Measurements from ENCODE around the gene UBE2E2. TPM values are rescaled to one million over a fixed set of nuclear protein-coding genes. Genes with fewer than 3 reads are reported as not detected.

Gene UBE2E2
- polyA plus RNA-seq, 1 donor (not counting 4 experiments of a cell fraction or from before 2014, with no cell fraction given) = 63.2 TPM

- no peak for FAIRE-seq
Observed at GRCh38 chr3:23576379-23576959, 373.3 kb downstream of the UBE2E2 start.

GRCh38 chr3:23580096-23580713 lies 377.1 kb downstream of the UBE2E2 start:
- H3K36me3 ChIP-seq (ENCODE audit: control insufficient read depth in 2 of 2, extremely low read depth in 1 of 2, insufficient read depth in 2 of 2, low read length in 2 of 2) = no peaks in the 10 kb centered on the region
- dilution Hi-C loops (cut with MboI; ENCODE audit: extremely low pct_ligation_motif_present, low sequenced_read_pairs) = no loop called here
- no peak overlapping the region for H3K9ac ChIP-seq (ENCODE audit: control insufficient read depth, extremely low read depth, insufficient read depth, low read length)
- TF ChIP-seq CTCF (optimal IDR thresholded peaks at IDR 0.05 in 1 of 3, IDR thresholded peaks at IDR 0.05 in 1 of 3, conservative IDR thresholded peaks at IDR 0.05 in 1 of 3; ENCODE audit: extremely low read depth in 1 of 3, insufficient read depth in 2 of 3, low read length in 3 of 3) = no peak
- no peak for TF ChIP-seq EZH2 (IDR thresholded peaks at IDR 0.05; ENCODE audit: low read length)
- H4K20me1 ChIP-seq (ENCODE audit: control insufficient read depth, extremely low read depth, insufficient read depth, low read length) = no peaks in the 10 kb centered on the region
- H3K79me2 ChIP-seq (ENCODE audit: control insufficient read depth, insufficient read depth, low read length) = no peaks in the 10 kb centered on the region
- no peaks in the 10 kb centered on the region for H3K9me3 ChIP-seq (ENCODE audit: control insufficient read depth, low read depth, low read length)
- H3K4me3 ChIP-seq (ENCODE audit: control insufficient read depth in 2 of 3, extremely low read depth in 1 of 3, insufficient read depth in 2 of 3, low read depth in 1 of 3, low read length in 3 of 3) = no peak overlapping the region
- H3K4me2 ChIP-seq (ENCODE audit: control insufficient read depth, extremely low read depth, insufficient read depth, low read depth, low read length) = no peak overlapping the region
- H3K27ac ChIP-seq (ENCODE audit: control insufficient read depth, insufficient read depth, low read length) = no peak overlapping the region
- H3K9me1 ChIP-seq (ENCODE audit: control insufficient read depth, extremely low read depth, insufficient read depth, low read length) = no peaks in the 10 kb centered on the region
- H3K27me3 ChIP-seq (ENCODE audit: control insufficient read depth, extremely low read depth, insufficient read depth, low read length) = no peaks in the 10 kb centered on the region
- FAIRE-seq = no peak
- DNase-seq (ENCODE audit: low read depth, low spot score) = no peak
- peaks cover 2% of the 10 kb centered on the region for H3K4me1 ChIP-seq (ENCODE audit: control insufficient read depth, extremely low read depth, insufficient read depth, low read length)
- no peak overlapping the region for H2AFZ ChIP-seq (ENCODE audit: control insufficient read depth, low read length)

More at GRCh38 chr3:23576379-23576959, 373.3 kb downstream of the UBE2E2 start:
- Histone ChIP-seq H3K9ac (ENCODE audit: control insufficient read depth, extremely low read depth, insufficient read depth, low read length) (no peak overlapping the region), H3K79me2 (ENCODE audit: control insufficient read depth, insufficient read depth, low read length) (no peaks in the 10 kb centered on the region), H3K4me1 (ENCODE audit: control insufficient read depth, extremely low read depth, insufficient read depth, low read length) (peaks cover 2% of the 10 kb centered on the region), H3K36me3 (ENCODE audit: control insufficient read depth in 2 of 2, extremely low read depth in 1 of 2, insufficient read depth in 2 of 2, low read length in 2 of 2) (no peaks in the 10 kb centered on the region), H2AFZ (ENCODE audit: control insufficient read depth, low read length) (no peak overlapping the region), H3K4me3 (ENCODE audit: control insufficient read depth in 2 of 3, extremely low read depth in 1 of 3, insufficient read depth in 2 of 3, low read depth in 1 of 3, low read length in 3 of 3) (no peak overlapping the region), H4K20me1 (ENCODE audit: control insufficient read depth, extremely low read depth, insufficient read depth, low read length) (no peaks in the 10 kb centered on the region), H3K9me1 (ENCODE audit: control insufficient read depth, extremely low read depth, insufficient read depth, low read length) (no peaks in the 10 kb centered on the region), H3K4me2 (ENCODE audit: control insufficient read depth, extremely low read depth, insufficient read depth, low read depth, low read length) (no peak overlapping the region), H3K27me3 (ENCODE audit: control insufficient read depth, extremely low read depth, insufficient read depth, low read length) (no peaks in the 10 kb centered on the region), H3K9me3 (ENCODE audit: control insufficient read depth, low read depth, low read length) (no peaks in the 10 kb centered on the region), H3K27ac (ENCODE audit: control insufficient read depth, insufficient read depth, low read length) (no peak overlapping the region)
- no peak for DNase-seq (ENCODE audit: low read depth, low spot score)
- dilution Hi-C loops (cut with MboI; ENCODE audit: extremely low pct_ligation_motif_present, low sequenced_read_pairs) = no loop called here
- TF ChIP-seq CTCF (optimal IDR thresholded peaks at IDR 0.05 in 1 of 3, IDR thresholded peaks at IDR 0.05 in 1 of 3, conservative IDR thresholded peaks at IDR 0.05 in 1 of 3; ENCODE audit: extremely low read depth in 1 of 3, insufficient read depth in 2 of 3, low read length in 3 of 3) = no peak

Measured in keratinocyte (primary cell).